Measurements from ENCODE around the gene IFT20.

The IFT20 gene

GRCh38 chr17:28338056-28338768, 2.9 kb upstream of the IFT20 start:
- in situ Hi-C loops (cut with MboI; ENCODE audit: low sequenced_read_pairs): no loop called here

DNA sequence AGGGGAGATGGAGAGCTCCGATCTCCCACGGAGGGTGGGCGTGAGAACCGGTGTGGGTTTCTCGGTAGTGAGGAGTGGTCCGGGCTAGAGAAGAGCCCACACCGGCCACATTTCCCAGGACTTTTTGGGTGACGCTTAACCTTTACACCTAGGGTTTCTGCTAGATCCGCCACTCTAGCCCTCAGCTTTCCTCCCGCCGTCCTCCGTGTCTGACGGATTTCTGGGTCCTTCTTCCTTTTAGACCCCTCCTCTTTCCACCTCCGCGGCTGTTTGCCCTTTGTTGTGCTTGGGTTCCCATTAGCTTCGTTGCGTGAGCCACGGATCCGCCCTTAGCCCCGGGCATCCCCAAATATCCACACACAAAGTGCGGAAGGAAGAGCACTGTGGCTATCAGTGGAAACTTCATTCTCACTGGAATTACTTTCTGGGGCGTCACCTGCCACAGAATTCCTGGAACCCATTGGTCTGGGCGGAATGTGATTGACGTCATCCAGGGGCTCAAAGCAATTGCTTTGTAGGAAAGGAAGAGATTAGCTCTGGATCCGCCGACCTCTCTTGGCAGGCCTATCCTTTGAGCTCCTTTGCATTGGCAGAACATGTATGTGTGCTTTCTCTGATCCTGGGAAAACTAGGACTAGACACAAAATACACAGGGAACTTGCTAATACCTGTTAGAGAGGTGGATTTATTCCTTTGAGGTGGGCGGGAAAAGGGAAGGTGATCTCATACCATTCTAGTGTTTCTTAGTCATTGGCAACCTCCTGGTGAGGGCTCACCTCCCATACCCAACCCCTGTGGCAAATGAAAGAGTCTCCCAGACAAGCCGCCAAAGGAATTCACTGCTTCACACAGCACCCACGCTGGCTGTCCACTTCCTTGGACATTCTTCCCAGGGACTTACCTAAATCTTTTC, 943 bp upstream of the IFT20 start:
- in situ Hi-C loops (cut with MboI; ENCODE audit: low sequenced_read_pairs): no loop called here

DNA sequence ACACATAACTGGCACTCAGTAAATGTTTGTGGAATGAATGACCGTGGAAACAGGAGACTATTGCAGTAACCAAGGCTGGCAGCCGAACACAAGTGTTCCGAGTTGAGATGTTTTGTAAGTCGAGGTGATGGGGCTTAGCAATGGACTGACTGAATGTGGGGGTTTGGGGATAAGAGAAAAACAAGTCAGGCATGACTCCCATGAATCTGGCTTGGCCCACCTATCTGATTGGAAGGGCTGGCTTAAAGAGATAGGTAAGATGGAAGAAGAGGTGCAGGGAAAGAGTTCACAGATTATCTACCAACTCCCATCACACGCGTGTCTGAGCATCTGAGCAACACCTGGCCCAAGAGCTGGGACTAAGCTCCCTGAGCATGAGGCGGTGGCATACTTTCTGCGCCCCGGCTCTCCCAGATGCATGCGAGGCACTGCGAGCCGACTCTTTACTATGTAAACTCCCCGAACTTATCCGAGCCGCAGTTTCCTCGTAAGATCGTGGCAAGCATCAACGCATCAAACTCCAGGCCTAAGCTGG, 539 bp downstream of the IFT20 start:
- in situ Hi-C loops (cut with MboI; ENCODE audit: low sequenced_read_pairs): no loop called here

- in situ Hi-C loops (cut with MboI; ENCODE audit: low sequenced_read_pairs): no loop called here
These were observed 1.1 kb downstream of the IFT20 start for GRCh38 chr17:28334171-28334570.

GRCh38 chr17:28333083-28333746, 2.1 kb downstream of the IFT20 start:
- in situ Hi-C loops (cut with MboI; ENCODE audit: low sequenced_read_pairs): no loop called here

- in situ Hi-C loops (cut with MboI; ENCODE audit: low sequenced_read_pairs): no loop called here
These were observed 3.3 kb downstream of the IFT20 start for GRCh38 chr17:28331891-28332420.

DNA sequence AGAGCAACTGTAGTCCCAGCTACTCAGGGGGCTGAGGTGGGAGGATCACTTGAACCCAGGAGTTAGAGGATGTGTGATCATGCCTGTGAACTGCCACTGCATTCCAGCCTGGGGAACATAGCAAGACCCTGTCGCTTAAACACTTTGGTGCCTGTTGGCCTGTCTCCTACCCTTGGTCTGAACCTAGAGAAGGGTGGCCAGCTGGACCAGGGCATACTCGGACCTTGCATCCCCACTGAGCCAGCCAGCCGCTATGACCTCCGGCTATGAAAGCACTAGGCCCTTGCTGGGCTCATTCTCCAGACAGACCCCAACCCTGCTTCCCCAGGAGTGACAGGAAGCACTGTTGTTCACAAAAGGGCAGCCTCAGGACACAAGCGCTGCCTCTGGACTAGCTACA, 4.6 kb downstream of the IFT20 start:
- in situ Hi-C loops (cut with MboI; ENCODE audit: low sequenced_read_pairs): no loop called here

- in situ Hi-C loops (cut with MboI; ENCODE audit: low sequenced_read_pairs): no loop called here
These were observed 6.9 kb downstream of the IFT20 start for GRCh38 chr17:28328325-28328724.

DNA sequence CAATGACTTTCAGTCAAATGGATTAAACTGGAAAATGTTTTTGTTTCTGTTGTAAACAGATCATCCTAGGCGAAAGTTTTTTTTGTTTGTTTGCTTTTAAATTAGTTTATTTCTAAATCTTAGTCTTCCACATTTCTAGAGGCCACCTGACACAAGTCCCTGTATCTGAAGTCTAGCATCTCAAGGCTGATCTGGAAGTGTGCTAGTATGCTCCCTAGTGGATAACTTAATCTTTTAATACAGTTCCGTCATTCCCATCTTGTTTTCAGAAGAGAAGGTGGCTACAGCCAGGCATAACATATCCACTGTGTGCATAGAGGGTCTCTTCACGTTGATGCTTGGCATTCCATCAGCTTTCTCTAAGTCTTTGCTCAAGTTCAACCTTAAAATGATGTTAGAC, 7.6 kb downstream of the IFT20 start:
- in situ Hi-C loops (cut with MboI; ENCODE audit: low sequenced_read_pairs): no loop called here

GRCh38 chr17:28327031-28327607, 8.2 kb downstream of the IFT20 start:
- in situ Hi-C loops (cut with MboI; ENCODE audit: low sequenced_read_pairs): no loop called here

- in situ Hi-C loops (cut with MboI; ENCODE audit: low sequenced_read_pairs): no loop called here
These were observed 9.2 kb downstream of the IFT20 start for GRCh38 chr17:28326114-28326513.

DNA sequence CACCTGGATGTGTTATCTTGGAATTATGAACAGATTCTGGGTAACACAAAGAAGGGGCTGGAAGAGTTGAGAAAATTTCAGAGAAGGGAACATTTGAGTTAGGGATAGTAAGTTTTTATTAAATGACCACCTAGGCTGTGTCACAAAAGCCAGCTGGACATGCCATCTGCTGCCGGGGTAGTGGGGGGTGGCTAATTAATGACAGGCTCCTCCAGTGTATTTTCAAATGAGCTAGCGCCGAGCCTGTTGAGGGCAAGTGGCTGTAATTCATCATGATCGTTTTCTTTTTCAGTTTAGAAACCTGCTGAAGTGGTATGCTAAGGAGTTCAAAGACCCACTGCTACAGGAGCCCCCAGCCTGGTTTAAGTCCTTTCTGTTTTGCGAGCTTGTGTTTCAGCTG, 10.1 kb downstream of the IFT20 start:
- in situ Hi-C loops (cut with MboI; ENCODE audit: low sequenced_read_pairs): no loop called here

DNA sequence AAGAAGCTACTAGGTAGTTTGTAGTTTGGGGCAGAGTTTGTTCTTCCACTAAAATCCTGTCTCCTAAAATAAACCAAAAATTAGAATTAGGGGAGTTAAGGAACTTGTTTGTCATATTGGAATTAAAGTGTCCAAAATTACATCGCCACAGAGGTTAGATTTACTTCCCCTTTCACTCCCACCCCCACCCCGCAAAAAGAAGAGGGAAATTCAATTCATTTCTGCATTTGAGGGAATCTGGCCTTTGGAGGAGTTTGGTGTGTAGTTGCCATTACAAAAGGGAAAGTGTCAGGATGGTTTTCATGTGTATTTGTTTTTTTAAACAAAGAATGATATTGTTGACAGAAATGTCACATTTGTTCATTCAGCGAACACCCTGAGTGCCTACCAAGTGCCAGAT, 10.5 kb downstream of the IFT20 start:
- in situ Hi-C loops (cut with MboI; ENCODE audit: low sequenced_read_pairs): no loop called here

GRCh38 chr17:28324267-28324745, 11.0 kb downstream of the IFT20 start:
- in situ Hi-C loops (cut with MboI; ENCODE audit: low sequenced_read_pairs): no loop called here

DNA sequence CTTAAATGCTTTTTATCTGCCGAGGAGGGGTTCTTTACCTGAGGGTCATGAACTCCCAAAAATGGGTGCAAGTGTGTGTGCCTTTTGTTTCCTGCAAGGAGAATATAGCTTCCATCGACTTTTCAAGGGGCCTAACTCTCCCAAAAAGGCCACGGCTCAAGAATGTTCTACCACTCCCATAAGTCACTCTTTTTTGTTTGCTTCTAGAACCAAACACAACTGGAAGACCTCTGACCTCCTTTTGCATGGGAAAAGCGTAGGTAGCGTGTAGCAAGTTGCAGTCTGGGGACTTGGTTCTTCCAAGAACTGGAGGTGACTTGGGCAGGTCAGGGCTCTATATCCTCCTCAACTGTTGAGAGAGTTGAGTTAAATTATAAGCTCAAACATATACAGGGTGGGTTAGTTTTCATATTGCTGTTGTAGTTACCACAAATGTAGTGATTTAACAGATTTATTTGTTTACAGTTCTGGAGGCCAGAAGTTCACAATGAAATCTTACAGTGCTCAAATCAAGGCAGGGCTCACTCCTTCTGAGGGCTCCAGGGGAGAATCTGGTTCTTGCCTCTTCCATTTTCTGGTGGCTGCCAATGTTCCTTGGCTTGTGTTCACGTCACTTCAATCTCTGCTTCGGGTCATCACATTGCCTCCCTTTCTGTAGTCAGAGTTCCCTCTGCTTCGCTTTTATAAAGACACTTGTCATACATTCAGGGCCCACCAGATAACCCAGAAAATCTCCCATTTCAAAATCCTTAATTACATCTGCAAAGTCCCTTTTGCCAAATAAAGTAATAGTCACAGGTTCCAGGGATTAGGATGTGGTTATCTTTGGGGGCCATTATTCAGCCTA, 14.8 kb downstream of the IFT20 start:
- in situ Hi-C loops (cut with MboI; ENCODE audit: low sequenced_read_pairs): no loop called here

- in situ Hi-C loops (cut with MboI; ENCODE audit: low sequenced_read_pairs): no loop called here
These were observed 15.7 kb downstream of the IFT20 start for GRCh38 chr17:28319598-28319935.

GRCh38 chr17:28318759-28319597, 16.3 kb downstream of the IFT20 start, which contains the start of gene TMEM97:
TSS of gene TMEM97 (plus strand) at chr17:28319200. CDS start at chr17:28319240, 40 bp downstream.
- in situ Hi-C loops (cut with MboI; ENCODE audit: low sequenced_read_pairs): no loop called here

DNA sequence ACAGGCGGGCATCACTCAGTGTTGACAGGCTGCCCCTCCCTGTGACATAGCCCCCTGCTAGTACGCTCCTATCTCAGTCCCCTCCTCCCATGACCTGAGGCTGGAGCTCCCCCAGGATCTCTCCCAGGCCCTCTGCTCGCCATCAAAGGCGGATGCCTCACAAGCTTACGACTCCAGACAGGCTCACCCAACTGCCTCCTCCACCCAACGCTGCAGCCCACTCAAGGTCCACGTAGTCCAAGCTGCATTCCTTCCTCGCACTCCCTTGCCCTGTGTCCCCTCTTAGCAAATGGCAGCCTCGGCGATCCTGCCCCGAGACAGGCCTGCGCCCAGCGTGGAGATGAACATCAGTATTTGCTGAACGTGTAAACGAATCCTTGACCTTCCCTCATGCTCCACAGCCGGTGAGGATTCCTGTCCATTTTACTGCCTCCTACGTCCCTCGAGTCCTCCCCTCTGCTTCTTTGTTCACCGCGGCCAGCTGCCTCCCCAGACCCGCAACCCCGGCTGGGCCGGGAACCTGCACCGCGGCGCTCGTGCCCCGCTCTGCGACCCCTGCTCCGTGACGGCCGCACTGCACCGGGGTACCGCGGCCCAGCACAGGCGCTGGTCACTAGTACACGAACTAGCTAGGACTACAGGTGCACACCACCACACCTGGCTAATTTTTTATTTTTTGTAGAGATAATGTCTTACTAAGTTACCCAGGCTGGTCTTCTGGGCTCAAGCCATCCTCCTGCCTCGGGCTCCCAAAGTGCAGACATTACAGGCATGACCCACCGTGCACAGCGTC, 17.1 kb downstream of the IFT20 start:
- in situ Hi-C loops (cut with MboI; ENCODE audit: low sequenced_read_pairs): no loop called here

Measured in HL-60/S4 (cell line).